H1 (cell line): ENCODE measurements around the gene RMP24.
A peak's percentile ranks its signal among the peaks of the same experiment; 100 is the strongest.

ENCODE experiments used
- CTCF ChIA-PET: fragments of 300-600 bp; sonication (Branson Sonifier 250); formaldehyde crosslinking; loops from one replicate; lab custom pipeline; 2021; ENCODE audit not compliant: partially characterized antibody; lab: Charles Lee
- POLR2A ChIA-PET: fragments of 300-600 bp; sonication (Branson Sonifier 250); formaldehyde crosslinking; loops from one replicate; lab custom pipeline; 2021; ENCODE audit warnings: inconsistent platforms; ENCODE audit not compliant: partially characterized antibody; lab: Charles Lee
- DNase-seq, 2 experiments: peaks; one replicate each; pipeline versions ENCODE4 v3.0.0 to v3.0.0-alpha.2; 2010 to 2022; ENCODE audit warnings: low spot score in 2 of 2, low read depth in 1 of 2, mixed read lengths in 1 of 2
- FAIRE-seq: peaks from 2 replicates; lab custom pipeline; 2011; peaks lifted over from hg19 to GRCh38; lab: Jason Lieb, UNC
- H2AFZ ChIP-seq: 2 replicates; pipeline ENCODE4 v1.8.1; 2012; ENCODE audit warnings: low read length, inconsistent platforms
- H2AK5ac ChIP-seq: 2 replicates; pipeline ENCODE4 v1.6.1; 2013; ENCODE audit warnings: low read depth, low read length
- H2BK120ac ChIP-seq: replicated peaks from 2 replicates; pipeline ENCODE3; 2013; ENCODE audit warnings: low read depth, low read length, inconsistent platforms
- H2BK12ac ChIP-seq: 2 replicates; pipeline ENCODE4 v1.6.1; 2013; ENCODE audit warnings: low read depth, low read length
- H2BK15ac ChIP-seq: 2 replicates; pipeline ENCODE4 v1.6.1; 2013; ENCODE audit warnings: low read length
- H2BK20ac ChIP-seq: 2 replicates; pipeline ENCODE4 v1.6.1; 2013; ENCODE audit warnings: low read length
- H2BK5ac ChIP-seq: 2 replicates; pipeline ENCODE4 v1.6.1; 2013; ENCODE audit warnings: low read depth, low read length
- H3K14ac ChIP-seq: 2 replicates; pipeline ENCODE4 v1.6.1; 2013; ENCODE audit warnings: inconsistent platforms; ENCODE audit not compliant: insufficient read length
- H3K18ac ChIP-seq: 2 replicates; pipeline ENCODE4 v1.6.1; 2013; ENCODE audit warnings: low read length; ENCODE audit errors: extremely low read depth
- H3K23ac ChIP-seq: 2 replicates; pipeline ENCODE4 v1.6.1; 2013; ENCODE audit warnings: inconsistent platforms; ENCODE audit not compliant: insufficient read length
- H3K23me2 ChIP-seq: 2 replicates; pipeline ENCODE4 v1.6.1; 2013; ENCODE audit warnings: low read depth, low read length
- H3K27ac ChIP-seq: 2 replicates; pipeline ENCODE4 v1.6.1; 2011; ENCODE audit warnings: low read depth, low read length, inconsistent platforms
- H3K27me3 ChIP-seq, 4 experiments: replicated peaks in 1 of 4; 1 replicate in 1 of 4; 2 replicates in 3 of 4; pipeline versions ENCODE4 v1.6.1 to v1.8.1; 2011 to 2013; ENCODE audit warnings: low read length in 3 of 4, mild to moderate bottlenecking in 3 of 4, inconsistent platforms in 2 of 4, mixed read lengths in 2 of 4, moderate library complexity in 1 of 4; ENCODE audit not compliant: control insufficient read depth in 3 of 4, insufficient read depth in 3 of 4; ENCODE audit errors: extremely low read depth in 1 of 4
- H3K36me3 ChIP-seq, 4 experiments: 2 replicates each; pipeline versions ENCODE4 v1.6.1 to v1.8.1; 2011 to 2013; ENCODE audit warnings: mild to moderate bottlenecking in 4 of 4, low read length in 3 of 4, moderate library complexity in 2 of 4, control low read depth in 1 of 4, inconsistent platforms in 1 of 4; ENCODE audit not compliant: insufficient read depth in 4 of 4, control insufficient read depth in 2 of 4
- H3K4ac ChIP-seq: replicated peaks from 2 replicates; pipeline ENCODE3; 2013; ENCODE audit warnings: low read length, low read depth, mixed read lengths, inconsistent platforms; ENCODE audit not compliant: insufficient read length
- H3K4me1 ChIP-seq, 4 experiments: replicated peaks in 1 of 4; 1 replicate in 1 of 4; 2 replicates in 3 of 4; pipeline versions ENCODE4 v1.6.1 to v1.8.1; 2011 to 2013; ENCODE audit warnings: low read length in 3 of 4, inconsistent platforms in 2 of 4, mixed read lengths in 1 of 4; ENCODE audit not compliant: insufficient read depth in 4 of 4, control insufficient read depth in 3 of 4
- H3K4me2 ChIP-seq, 2 experiments: 2 replicates each; pipeline versions ENCODE4 v1.6.1 to v1.8.1; 2011 to 2013; ENCODE audit warnings: low read depth in 2 of 2, low read length in 2 of 2, control low read depth in 1 of 2, inconsistent platforms in 1 of 2, mild to moderate bottlenecking in 1 of 2; ENCODE audit not compliant: insufficient read depth in 1 of 2
- H3K4me3 ChIP-seq, 4 experiments: fragments of 200-600, 300-600 bp in 1 of 4; sonication (generic), shearing (Covaris generic), sonication (Bioruptor Twin) in 1 of 4; 2 replicates each; pipeline versions ENCODE4 v1.5.1 to v1.8.1; 2011 to 2016; ENCODE audit warnings: low read length in 4 of 4, low read depth in 3 of 4, control low read depth in 2 of 4, inconsistent platforms in 2 of 4, mild to moderate bottlenecking in 2 of 4, mixed read lengths in 1 of 4, moderate library complexity in 1 of 4; ENCODE audit not compliant: insufficient read depth in 2 of 4; ENCODE audit errors: extremely low read depth in 1 of 4
- H3K56ac ChIP-seq: replicated peaks from 2 replicates; pipeline ENCODE3; 2013; ENCODE audit warnings: low read depth, mild to moderate bottlenecking, mixed read lengths, low read length, inconsistent platforms; ENCODE audit not compliant: insufficient read length
- H3K79me1 ChIP-seq: 2 replicates; pipeline ENCODE4 v1.6.1; 2013; ENCODE audit warnings: low read depth, low read length, control low read depth
- H3K79me2 ChIP-seq, 2 experiments: 2 replicates each; pipeline versions ENCODE4 v1.6.1 to v1.8.1; 2012 to 2013; ENCODE audit warnings: low read length in 2 of 2, mild to moderate bottlenecking in 2 of 2, inconsistent platforms in 1 of 2; ENCODE audit not compliant: insufficient read depth in 2 of 2, control insufficient read depth in 1 of 2
- H3K9ac ChIP-seq, 4 experiments: replicated peaks in 1 of 4; 1 replicate in 1 of 4; 2 replicates in 3 of 4; pipeline versions ENCODE4 v1.6.1 to v1.8.1; 2011 to 2013; ENCODE audit warnings: low read depth in 3 of 4, low read length in 3 of 4, control low read depth in 2 of 4, mild to moderate bottlenecking in 2 of 4, moderate library complexity in 2 of 4, inconsistent platforms in 1 of 4; ENCODE audit errors: extremely low read depth in 1 of 4
- H3K9me3 ChIP-seq, 2 experiments: 2 replicates each; pipeline versions ENCODE4 v1.6.1 to v1.8.1; 2012 to 2013; ENCODE audit warnings: mild to moderate bottlenecking in 2 of 2, moderate library complexity in 2 of 2, control low read depth in 1 of 2, inconsistent platforms in 1 of 2, low read depth in 1 of 2, low read length in 1 of 2, mixed read lengths in 1 of 2; ENCODE audit not compliant: insufficient read depth in 2 of 2
- H4K20me1 ChIP-seq, 2 experiments: replicated peaks in 1 of 2; 2 replicates each; pipeline versions ENCODE3 to v1.8.1; 2011 to 2013; ENCODE audit warnings: inconsistent platforms in 2 of 2, low read length in 2 of 2, mild to moderate bottlenecking in 1 of 2; ENCODE audit not compliant: insufficient read depth in 2 of 2, control insufficient read depth in 1 of 2
- H4K5ac ChIP-seq: 2 replicates; pipeline ENCODE4 v1.6.1; 2013; ENCODE audit warnings: low read length, low read depth, mixed read lengths, inconsistent platforms; ENCODE audit not compliant: insufficient read length
- H4K8ac ChIP-seq: 2 replicates; pipeline ENCODE4 v1.8.0; 2013; ENCODE audit warnings: mild to moderate bottlenecking, moderate library complexity, low read length, inconsistent platforms; ENCODE audit not compliant: insufficient read depth; ENCODE audit errors: extremely low read depth
- H4K91ac ChIP-seq: replicated peaks from 2 replicates; pipeline ENCODE3; 2013; ENCODE audit warnings: low read length, mixed read lengths, inconsistent platforms; ENCODE audit not compliant: insufficient read length
- GTF2F1 ChIP-seq: IDR thresholded peaks from 2 replicates; pipeline ENCODE4 v1.6.1; 2012; ENCODE audit warnings: low read depth, low read length, improper control_type of control experiment, borderline replicate concordance
- TAF7 ChIP-seq: optimal IDR thresholded peaks from 2 replicates; pipeline ENCODE3; 2011; ENCODE audit warnings: low read depth, mild to moderate bottlenecking, inconsistent platforms, low read length, moderate library complexity, borderline replicate concordance
- WGBS, 2 experiments: shearing (Covaris generic) in 1 of 2; methylation state at CpG; one replicate each; pipeline versions ENCODE4 v1.1.6 to v1.1.7; 2013 to 2015; ENCODE audit warnings: low lambda C conversion rate in 2 of 2, mixed read lengths in 2 of 2, inconsistent platforms in 1 of 2, low coverage in 1 of 2, missing lambda C conversion rate in 1 of 2; ENCODE audit not compliant: insufficient replicate concordance in 2 of 2, insufficient coverage in 1 of 2, insufficient read length in 1 of 2; ENCODE audit errors: extremely low coverage in 1 of 2, missing lambda C conversion rate in 1 of 2; 5-methylcytosine and 5-hydroxymethylcytosine counted together
- TF ChIP-seq, protein P1 (sequence below): IDR thresholded peaks from 2 replicates; pipeline ENCODE4 v1.6.1; 2011; ENCODE audit warnings: low read depth, mild to moderate bottlenecking, low read length; ENCODE audit not compliant: insufficient read depth

Gene RMP24

DNA sequence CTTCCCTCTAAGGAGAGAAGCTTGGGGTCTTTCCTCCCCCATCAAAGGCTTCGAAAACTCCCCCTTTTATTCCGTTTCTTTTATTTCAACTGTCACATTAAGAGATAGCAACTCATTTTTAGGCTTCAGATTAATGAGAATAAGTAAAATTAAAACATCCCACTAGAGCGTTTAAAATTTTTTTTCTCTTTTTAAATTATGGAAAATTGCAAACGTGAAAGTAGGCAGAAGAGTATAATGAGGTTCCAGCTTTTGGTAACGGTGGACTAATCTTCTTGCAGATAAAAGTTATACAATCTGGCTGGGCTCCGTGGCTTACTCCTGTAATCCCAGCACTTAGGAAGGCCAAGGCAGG, 21.9 kb upstream of the RMP24 start:
- no peak overlapping the region for H2BK5ac ChIP-seq
- H3K27ac ChIP-seq, result no peak overlapping the region
- H2BK15ac ChIP-seq, result no peak overlapping the region
- H3K4me2 ChIP-seq, result peak overlapping the region; percentile 91 to 99; a peak in 3 of 4 replicates
- peak overlapping the region; percentile 75 to 87 (median 80); a peak in 6 of 8 replicates for H3K4me3 ChIP-seq
- TF ChIP-seq TAF7, result peak; percentile 8
- TF ChIP-seq GTF2F1, result no peak
- TF ChIP-seq, protein P1, sequence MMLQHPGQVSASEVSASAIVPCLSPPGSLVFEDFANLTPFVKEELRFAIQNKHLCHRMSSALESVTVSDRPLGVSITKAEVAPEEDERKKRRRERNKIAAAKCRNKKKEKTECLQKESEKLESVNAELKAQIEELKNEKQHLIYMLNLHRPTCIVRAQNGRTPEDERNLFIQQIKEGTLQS, result no peak
- no peak overlapping the region for H3K23ac ChIP-seq
- no peak overlapping the region for H2BK120ac ChIP-seq
- H3K14ac ChIP-seq, result no peak overlapping the region
- H3K23me2 ChIP-seq, result peaks cover 4% of the 10 kb centered on the region; the same call in 1 of the 2 replicates
- no peaks in the 10 kb centered on the region for H3K27me3 ChIP-seq
- 0 out of 4 replicates have a peak, but pooled peaks cover 0 to 4% of the 10 kb centered on the region in 2 experiments for H3K9me3 ChIP-seq
- 0 out of 2 replicates have a peak, but pooled peaks cover 10% of the 10 kb centered on the region for H3K79me1 ChIP-seq
- no peak overlapping the region for H2AFZ ChIP-seq
- DNase-seq (no peak), FAIRE-seq (peak; percentile 7)
- ChIA-PET CTCF (interaction anchor here (0.6 to 6.1 kb wide), 44 partner anchors 11 to 376 kb away, joined by 3 to 78 read pairs (median 4); no protein-coding TSS in a partner anchor), POLR2A (interaction anchor here (0.9 to 1.4 kb wide), 5 partner anchors 9 to 123 kb away, joined by 3 to 5 read pairs (median 4); no protein-coding TSS in a partner anchor)
- no peak overlapping the region for H3K4ac ChIP-seq
- 0 out of 2 replicates have a peak overlapping the region, but pooled peaks have one; percentile 68 for H2BK20ac ChIP-seq
- 0 out of 2 replicates have a peak overlapping the region, but pooled peaks have one; percentile 15 for H3K18ac ChIP-seq
- WGBS, 2 experiments, result 49% methylated on average over 6 of the region's 6 CpGs; no CpG with 5 or more reads in 1 of the 2 experiments
- no peak overlapping the region for H2AK5ac ChIP-seq
- 0 out of 2 replicates have a peak overlapping the region, but pooled peaks have one; percentile 51 for H2BK12ac ChIP-seq
- H4K5ac ChIP-seq, result no peak overlapping the region
- H3K4me1 ChIP-seq, result peaks cover 0 to 7% (median 2%) of the 10 kb centered on the region in 4 experiments; a peak in 4 of 7 replicates
- H4K20me1 ChIP-seq, result no peaks in the 10 kb centered on the region
- no peaks in the 10 kb centered on the region; a peak in 1 of 8 replicates for H3K36me3 ChIP-seq
- H3K9ac ChIP-seq, result no peak overlapping the region
- no peak overlapping the region for H3K56ac ChIP-seq
- H4K91ac ChIP-seq, result no peak overlapping the region
- H4K8ac ChIP-seq, result no peak overlapping the region
- H3K79me2 ChIP-seq, result peaks cover 0 to 40% of the 10 kb centered on the region in 2 experiments; a peak in 3 of 4 replicates
